Vagina (tissue), 2 donors: ENCODE results near the gene GPR137. TPM values are rescaled to one million over a fixed set of nuclear protein-coding genes. Genes with fewer than 3 reads are reported as not detected.

Experiments
- DNase-seq, 2 donors: peaks; one replicate each; pipeline ENCODE4 v3.0.0-alpha.2; 2017; ENCODE audit errors: extremely low spot score in 2 of 2
- H3K27ac ChIP-seq: fragments of 200-600 bp; sonication (generic); one replicate; pipeline ENCODE4 v1.5.1; 2019
- H3K27me3 ChIP-seq: fragments of 200-600 bp; sonication (generic); one replicate; pipeline ENCODE4 v1.5.1; 2019
- H3K36me3 ChIP-seq, 2 donors: fragments of 200-600 bp; sonication (generic); one replicate each; pipeline ENCODE4 v1.5.1; 2017 to 2019
- H3K4me1 ChIP-seq: fragments of 200-600 bp; sonication (generic); one replicate; pipeline ENCODE4 v1.5.1; 2019
- H3K4me3 ChIP-seq, 2 donors: fragments of 200-600 bp; sonication (generic); 1 replicate in 1 of 2; 2 replicates in 1 of 2; pipeline ENCODE4 v1.5.1; 2016 to 2019
- H3K9me3 ChIP-seq: fragments of 200-600 bp; sonication (generic); one replicate; pipeline ENCODE4 v1.5.1; 2019
- CTCF ChIP-seq, 3 experiments: fragments of 450-650 bp in 2 of 3; fragments of 200-600 bp in 1 of 3; sonication (generic) in 1 of 3; IDR thresholded peaks; one replicate each; pipeline ENCODE4 v1.5.1; 2017 to 2019; ENCODE audit warnings: antibody characterized with exemption in 3 of 3, mild to moderate bottlenecking in 2 of 3, moderate library complexity in 2 of 3
- POLR2A ChIP-seq, 2 donors: fragments of 450-650 bp; IDR thresholded peaks; one replicate each; pipeline ENCODE4 v1.6.1; 2017; ENCODE audit warnings: antibody characterized with exemption in 2 of 2, mild to moderate bottlenecking in 2 of 2, moderate library complexity in 2 of 2
- POLR2AphosphoS5 ChIP-seq, 2 donors: sonication (generic); formaldehyde crosslinking; IDR thresholded peaks; one replicate each; pipeline ENCODE4 v1.9.0; 2017; ENCODE audit warnings: antibody characterized with exemption in 2 of 2, mild to moderate bottlenecking in 2 of 2, low read depth in 1 of 2; ENCODE audit not compliant: insufficient read depth in 1 of 2
- intact Hi-C: fragments of 100-400 bp; cut with DNase I; formaldehyde crosslinking; loops from one replicate; pipeline ENCODE4 v1.15.1; 2023
- total RNA-seq: library from RNA; depleted of rRNA; stranded (reverse); fragments of >200 nt; gene quantifications from one replicate; pipeline ENCODE4 v1.2.3, GENCODE V29; 2016

The GPR137 gene
- total RNA-seq, 1 donor from 2014 or later = 20.6 TPM

GRCh38 chr11:64294774-64295173, 9.1 kb downstream of the GPR137 start:
- Histone ChIP-seq H3K27me3 (peaks cover 10% of the 10 kb centered on the region), H3K4me1 (peaks cover 32% of the 10 kb centered on the region), H3K9me3 (no peaks in the 10 kb centered on the region), H3K4me3 (no peak overlapping the region), H3K27ac (no peak overlapping the region), H3K36me3 (no peaks in the 10 kb centered on the region)
- intact Hi-C loops = loop anchor here (5.0 kb wide), 1 partner anchor 87 kb away; the partner anchor contains the start of gene FERMT3
- no peak for TF ChIP-seq POLR2AphosphoS5 (IDR thresholded peaks at IDR 0.05; ENCODE audit: insufficient read depth in 1 of 2, low read depth in 1 of 2)
- no peak for TF ChIP-seq CTCF (IDR thresholded peaks at IDR 0.05)
- no peak for TF ChIP-seq POLR2A (IDR thresholded peaks at IDR 0.05)
- no peak for DNase-seq

GRCh38 chr11:64295760-64296159, 10.1 kb downstream of the GPR137 start:
- H3K27ac ChIP-seq = no peak overlapping the region
- intact Hi-C loops = loop anchor here (5.0 kb wide), 1 partner anchor 88 kb away; the partner anchor contains the start of gene FERMT3
- TF ChIP-seq POLR2AphosphoS5 (IDR thresholded peaks at IDR 0.05; ENCODE audit: insufficient read depth in 1 of 2, low read depth in 1 of 2) (no peak), CTCF (IDR thresholded peaks at IDR 0.05) (no peak), POLR2A (IDR thresholded peaks at IDR 0.05) (no peak)
- H3K36me3 ChIP-seq = no peaks in the 10 kb centered on the region
- H3K4me3 ChIP-seq = no peak overlapping the region
- H3K27me3 ChIP-seq = peaks cover 10% of the 10 kb centered on the region
- H3K4me1 ChIP-seq = peaks cover 41% of the 10 kb centered on the region
- DNase-seq = no peak
- no peaks in the 10 kb centered on the region for H3K9me3 ChIP-seq

GRCh38 chr11:64296236-64296635, 10.6 kb downstream of the GPR137 start:
- peaks cover 10% of the 10 kb centered on the region for H3K27me3 ChIP-seq
- DNase-seq = no peak
- H3K9me3 ChIP-seq = no peaks in the 10 kb centered on the region
- no peak overlapping the region for H3K27ac ChIP-seq
- H3K4me3 ChIP-seq = no peak overlapping the region
- no peaks in the 10 kb centered on the region for H3K36me3 ChIP-seq
- H3K4me1 ChIP-seq = peaks cover 38% of the 10 kb centered on the region
- intact Hi-C loops = loop anchor here (5.0 kb wide), 1 partner anchor 89 kb away; the partner anchor contains the start of gene FERMT3
- TF ChIP-seq CTCF (IDR thresholded peaks at IDR 0.05) (no peak), POLR2A (IDR thresholded peaks at IDR 0.05) (no peak), POLR2AphosphoS5 (IDR thresholded peaks at IDR 0.05; ENCODE audit: insufficient read depth in 1 of 2, low read depth in 1 of 2) (no peak)

- H3K27me3 ChIP-seq = peaks cover 4% of the 10 kb centered on the region
- H3K36me3 ChIP-seq = no peaks in the 10 kb centered on the region
- H3K27ac ChIP-seq = no peak overlapping the region
- intact Hi-C loops = loop anchor here (5.0 kb wide), 1 partner anchor 90 kb away; the partner anchor contains the start of gene FERMT3
- DNase-seq = no peak
- TF ChIP-seq POLR2A (IDR thresholded peaks at IDR 0.05) = no peak
- no peak for TF ChIP-seq CTCF (IDR thresholded peaks at IDR 0.05)
- no peak for TF ChIP-seq POLR2AphosphoS5 (IDR thresholded peaks at IDR 0.05; ENCODE audit: insufficient read depth in 1 of 2, low read depth in 1 of 2)
- H3K4me1 ChIP-seq = peaks cover 31% of the 10 kb centered on the region
- no peaks in the 10 kb centered on the region for H3K9me3 ChIP-seq
- H3K4me3 ChIP-seq = no peak overlapping the region
These were observed 11.4 kb downstream of the GPR137 start for GRCh38 chr11:64296830-64297698.
